DMS53 (cell line): Measurements from ENCODE around the gene LPCAT2.

Experiments used
- DNase-seq: peaks from one replicate; lab custom pipeline; 2025; lab: John Stamatoyannopoulos, UW

The LPCAT2 gene

DNA sequence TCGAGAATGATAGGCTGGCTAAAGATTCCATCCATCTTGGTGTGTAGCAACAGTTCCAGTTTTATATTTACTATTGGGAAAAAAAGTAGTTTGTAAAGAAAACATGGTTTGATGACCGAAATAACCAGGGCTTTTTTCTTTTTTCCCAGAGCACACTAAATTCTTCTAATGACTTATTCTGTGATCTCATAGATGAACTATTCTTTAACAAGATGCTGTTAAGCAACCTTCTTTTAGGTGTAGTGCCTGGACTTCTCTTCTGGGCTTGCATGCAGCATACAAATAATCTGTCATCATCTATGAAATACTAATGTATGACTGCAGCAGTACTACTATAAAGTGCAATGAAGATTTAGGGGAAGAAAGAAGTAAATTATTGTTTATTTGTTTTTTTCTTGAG, 46.6 kb downstream of the LPCAT2 start:
- no peak for DNase-seq

DNA sequence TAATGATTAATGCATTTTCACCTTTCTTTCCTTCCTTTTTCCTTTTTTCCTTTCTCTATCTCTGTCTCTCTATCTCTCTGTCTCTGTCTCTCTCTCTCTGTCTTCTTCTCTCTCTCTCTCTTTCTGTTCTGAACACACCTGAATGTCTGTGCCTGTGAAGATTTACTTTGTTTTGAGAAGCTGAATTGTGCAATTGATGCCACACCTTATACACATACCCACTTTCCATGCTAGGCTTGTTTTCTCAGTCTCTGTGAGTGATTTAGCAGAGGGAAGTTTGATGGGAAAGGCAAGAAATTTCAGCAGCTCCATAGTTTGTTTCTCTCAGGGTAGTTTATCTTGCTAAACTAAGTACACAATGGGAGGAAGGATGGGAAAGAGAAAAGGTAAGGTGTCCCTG, 48.3 kb downstream of the LPCAT2 start:
- no peak for DNase-seq

DNA sequence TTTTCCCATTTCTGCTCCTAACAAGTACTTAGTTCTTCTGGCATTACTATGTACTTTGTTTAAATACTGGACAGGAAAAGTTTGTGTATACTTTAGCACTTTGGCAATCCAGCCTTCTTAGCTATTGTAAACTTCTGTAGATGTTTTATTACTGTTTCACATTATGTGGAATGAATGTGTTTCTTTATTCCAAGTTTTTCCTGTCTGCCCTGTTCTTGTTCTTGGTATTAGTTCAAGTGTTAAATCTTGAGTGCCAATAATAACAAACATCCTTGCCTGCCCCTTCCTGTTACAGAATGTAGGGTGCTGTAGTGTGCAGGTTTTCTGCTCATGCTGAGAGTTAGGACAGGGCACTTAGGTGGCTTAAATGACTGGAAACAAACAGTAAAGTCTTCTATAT, 50.4 kb downstream of the LPCAT2 start:
- DNase-seq: no peak

DNA sequence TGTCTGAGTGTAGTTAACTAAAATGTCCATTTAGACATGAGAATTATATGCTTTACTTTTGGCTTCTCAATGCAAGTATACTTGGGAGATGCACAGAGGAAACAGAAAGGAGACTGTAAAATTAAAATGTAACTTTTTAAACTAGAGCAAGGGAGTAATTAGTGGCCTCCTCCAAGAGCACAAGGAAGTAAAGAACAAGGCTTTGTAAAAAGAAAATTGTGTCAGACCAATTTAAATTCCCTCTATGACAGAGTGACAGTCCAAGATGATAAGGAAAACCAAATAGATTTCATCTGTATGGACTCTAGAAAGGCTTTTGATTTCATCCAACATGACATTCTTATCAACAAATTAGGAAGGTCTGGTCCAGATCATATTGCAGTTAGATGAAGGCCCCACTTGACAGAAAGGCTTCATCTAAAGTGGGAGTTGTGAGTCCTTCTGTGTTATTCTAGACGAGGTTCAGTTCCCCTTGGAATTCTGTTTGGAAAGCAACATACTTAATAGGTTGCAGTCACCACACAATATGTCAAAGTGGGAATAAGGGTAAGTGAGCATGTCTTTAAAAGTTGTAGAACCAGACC, 51.2 kb downstream of the LPCAT2 start:
- no peak for DNase-seq

DNA sequence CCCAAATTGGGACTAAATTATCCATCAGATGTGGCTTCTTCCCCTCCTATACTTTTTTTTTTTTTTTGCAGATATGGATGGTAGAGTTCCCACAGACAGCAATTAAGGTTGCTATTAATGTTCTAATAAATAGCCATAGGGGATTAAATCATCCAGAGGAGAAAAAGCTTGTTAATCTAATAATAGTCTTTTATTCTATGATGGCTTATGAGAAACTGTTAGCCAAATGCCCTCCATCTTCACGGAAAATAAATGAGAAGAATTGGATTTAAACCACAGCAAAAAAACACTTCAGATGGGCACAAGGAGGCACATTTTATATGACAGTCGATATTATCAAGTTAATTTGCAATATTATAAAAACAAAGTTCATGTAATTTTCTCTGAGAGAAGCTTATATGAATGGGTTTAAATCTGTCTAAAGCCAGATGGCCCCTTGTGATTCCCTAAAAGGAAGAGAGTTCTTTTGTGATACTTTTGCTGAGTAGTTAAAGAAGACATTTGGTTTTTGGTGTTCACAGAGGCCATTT, 52.5 kb downstream of the LPCAT2 start:
- DNase-seq: no peak

DNA sequence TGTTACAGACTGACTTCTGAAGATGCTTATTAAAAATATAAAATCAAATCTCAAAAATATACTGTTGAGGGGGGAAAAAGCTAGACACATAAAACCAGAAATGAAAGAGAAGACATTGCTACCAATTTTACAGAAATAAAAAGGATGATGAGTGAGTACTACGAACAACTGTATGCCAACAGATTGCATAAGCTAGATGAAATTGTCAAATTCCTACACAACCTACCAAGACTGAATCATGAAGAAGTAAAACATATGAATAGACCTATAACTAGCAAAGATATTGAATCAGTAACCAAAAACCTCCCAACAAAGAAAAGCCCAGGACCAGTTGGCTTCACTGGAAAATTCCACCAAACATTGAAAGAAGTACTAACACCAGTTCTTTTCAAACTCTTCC, 54.1 kb downstream of the LPCAT2 start:
- DNase-seq: no peak

DNA sequence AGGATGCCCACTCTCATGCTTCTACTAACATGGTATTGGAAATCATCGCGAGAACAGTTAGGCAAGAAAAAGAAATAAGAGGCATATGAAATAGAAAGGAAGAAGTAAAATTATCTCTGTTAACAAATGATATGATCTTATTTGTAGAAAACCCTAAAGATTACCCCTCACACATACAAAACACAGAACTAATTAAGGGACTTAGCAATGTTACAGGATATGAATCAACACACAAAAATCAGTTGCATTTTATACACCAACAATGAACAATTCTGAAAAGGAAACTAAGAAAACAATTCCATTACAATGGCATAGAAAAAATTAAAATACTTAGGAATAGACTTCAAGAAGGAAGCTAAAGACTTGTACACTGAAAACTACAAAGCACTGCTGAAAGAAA, 54.9 kb downstream of the LPCAT2 start:
- no peak for DNase-seq

DNA sequence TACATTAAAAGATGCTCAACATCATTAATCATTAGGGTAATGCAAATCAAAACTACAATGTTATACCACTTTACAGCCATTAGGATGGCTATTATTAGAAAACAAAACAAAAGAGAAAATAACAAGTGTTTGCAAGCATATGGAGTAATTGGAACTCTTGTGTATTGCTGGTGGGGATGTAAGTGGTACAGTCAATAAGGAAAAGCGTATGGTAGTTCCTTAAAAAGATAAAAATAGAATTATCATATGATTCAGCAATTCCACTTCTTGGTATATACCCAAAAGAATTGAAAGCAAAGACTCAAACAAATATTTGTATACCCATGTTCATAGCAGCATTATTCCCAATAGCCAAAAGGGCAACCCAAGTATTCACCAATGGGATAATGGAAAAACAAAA, 56.2 kb downstream of the LPCAT2 start:
- DNase-seq: no peak

DNA sequence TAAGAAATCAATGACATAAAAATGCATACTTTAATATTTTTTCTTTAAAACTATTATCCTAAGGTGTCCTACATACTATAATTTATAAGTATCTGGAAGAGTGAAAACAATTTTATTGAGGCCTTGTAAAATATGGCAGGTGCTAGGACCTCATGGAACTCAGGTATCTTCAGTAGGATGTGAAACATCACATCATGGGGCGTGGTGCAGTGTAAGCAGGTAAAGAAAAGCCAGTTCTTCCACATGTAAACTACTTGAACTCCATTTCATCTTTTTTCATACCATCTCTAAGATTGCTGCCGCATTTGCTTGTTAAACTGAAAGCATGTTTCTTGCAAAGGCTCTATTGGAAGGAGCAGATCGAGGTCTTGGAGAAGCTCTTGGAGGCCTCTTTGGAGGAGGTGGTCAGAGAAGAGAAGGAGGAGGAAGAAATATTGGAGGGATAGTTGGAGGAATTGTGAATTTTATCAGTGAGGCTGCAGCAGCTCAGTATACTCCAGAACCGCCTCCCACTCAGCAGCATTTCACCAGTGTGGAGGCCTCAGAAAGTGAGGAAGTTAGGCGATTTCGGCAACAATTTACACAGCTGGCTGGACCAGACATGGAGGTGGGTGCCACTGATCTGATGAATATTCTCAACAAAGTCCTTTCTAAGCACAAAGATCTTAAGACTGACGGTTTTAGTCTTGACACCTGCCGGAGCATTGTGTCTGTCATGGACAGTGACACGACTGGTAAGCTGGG, 57.7 kb downstream of the LPCAT2 start, which contains the start of gene CAPNS2:
Gene CAPNS2 (plus strand): TSS at position 253 of the 744 bp plus-strand sequence. CDS start 73 bp downstream, at position 326.
- DNase-seq: no peak

DNA sequence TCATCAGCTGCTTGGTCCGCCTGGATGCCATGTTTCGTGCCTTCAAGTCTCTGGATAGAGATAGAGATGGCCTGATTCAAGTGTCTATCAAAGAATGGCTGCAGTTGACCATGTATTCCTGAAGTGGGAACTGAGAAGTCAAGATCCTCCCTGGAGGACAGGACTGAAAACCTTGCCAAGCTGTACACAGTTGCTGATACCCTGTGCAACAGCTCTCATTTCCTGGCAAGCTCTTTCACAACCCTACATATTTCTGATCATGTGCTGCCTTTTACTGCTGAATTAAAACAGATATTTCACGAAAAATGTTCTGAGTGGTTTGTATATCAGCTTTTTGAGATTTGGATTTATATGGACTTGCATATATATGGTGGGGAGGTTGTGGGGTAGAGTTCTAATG, 58.5 kb downstream of the LPCAT2 start:
- no peak for DNase-seq

DNA sequence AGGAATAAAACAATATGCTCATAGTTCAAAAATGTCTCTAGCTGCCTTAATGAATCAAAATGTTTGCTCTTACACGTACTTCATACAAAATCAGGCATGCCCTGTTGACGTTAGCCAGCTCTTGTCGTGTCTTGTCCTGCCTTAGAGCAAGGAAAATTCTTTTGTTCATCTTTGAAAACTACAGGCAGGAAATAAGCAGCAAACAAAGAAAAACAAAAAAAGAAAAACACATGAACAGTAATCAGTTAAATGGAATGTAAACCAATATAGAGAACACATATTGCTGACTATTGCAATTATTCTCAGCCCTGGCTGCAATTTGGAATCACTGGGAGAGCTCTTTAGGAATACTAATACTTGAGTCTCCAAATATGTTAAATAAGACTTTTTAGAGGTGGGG, 59.3 kb downstream of the LPCAT2 start:
- DNase-seq: no peak

DNA sequence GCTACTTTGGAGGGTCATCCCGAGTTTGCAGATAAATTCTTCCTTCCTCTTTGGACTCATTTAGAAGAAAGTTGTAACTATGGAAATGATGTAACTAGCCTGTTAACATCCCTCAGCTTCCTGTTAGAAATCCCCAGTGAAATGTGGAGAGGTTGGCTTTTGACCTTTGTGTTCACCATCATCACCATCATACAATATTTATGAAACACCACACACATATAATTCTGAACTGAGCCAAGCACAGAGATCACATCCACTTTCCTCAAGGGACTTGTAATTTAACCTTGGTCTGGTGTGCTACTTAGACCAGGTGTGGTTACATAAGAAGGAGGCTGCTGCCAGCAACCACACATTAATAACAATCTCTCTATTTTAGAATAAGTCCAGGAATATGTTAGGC, 60.2 kb downstream of the LPCAT2 start:
- no peak for DNase-seq

DNA sequence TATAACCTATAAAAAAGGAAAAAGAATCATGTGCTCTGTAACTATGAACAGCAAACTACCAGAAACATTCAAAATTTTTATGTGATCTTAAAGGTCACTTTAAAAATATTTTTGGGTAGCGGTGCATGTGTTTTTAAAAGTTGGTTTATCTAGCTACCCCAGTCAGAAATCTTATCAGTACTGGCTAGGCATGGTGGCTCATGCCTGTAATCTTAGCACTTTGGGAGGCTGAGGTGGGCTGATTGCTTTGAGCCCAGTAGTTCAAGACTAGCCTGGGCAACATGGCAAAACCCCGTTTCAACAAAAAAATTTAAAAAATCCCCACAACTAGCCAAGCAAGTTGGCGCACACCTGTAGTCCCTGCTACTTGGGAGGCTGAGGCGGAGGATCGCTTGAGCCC, 61.3 kb downstream of the LPCAT2 start:
- DNase-seq: no peak

DNA sequence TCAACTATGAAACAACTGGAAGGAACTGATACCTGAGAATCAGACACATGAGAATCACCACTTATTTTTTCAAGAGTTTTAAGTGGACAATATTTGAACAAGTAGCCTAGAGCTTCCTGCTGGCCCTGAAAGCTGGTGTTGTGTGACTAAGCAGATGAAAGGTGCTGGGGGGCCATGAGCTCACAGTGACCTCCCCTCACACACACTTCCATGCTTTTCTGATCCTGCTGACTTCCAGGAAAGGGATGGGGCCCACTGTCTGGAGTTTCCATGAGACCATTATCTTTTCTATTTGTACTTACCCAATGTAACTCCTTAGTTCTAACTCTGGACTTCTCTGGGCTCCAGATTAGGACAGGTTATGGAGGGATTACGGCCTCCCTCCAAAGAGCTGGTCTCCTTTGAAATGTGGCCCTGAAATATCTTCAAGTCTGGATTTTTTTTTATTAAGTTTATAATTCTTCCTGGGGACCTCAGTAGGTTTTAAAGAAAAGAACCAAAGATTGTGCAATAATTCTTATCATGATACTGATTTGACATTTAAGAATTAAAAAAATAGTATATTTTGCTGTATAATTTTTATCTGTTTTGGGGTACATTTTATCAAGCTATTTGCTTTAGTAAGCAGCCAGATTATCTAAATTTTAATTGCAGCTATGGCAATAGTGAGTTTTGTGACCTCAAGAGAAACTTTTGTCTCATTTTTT, 62.5 kb downstream of the LPCAT2 start:
- DNase-seq: peak; percentile 31

DNA sequence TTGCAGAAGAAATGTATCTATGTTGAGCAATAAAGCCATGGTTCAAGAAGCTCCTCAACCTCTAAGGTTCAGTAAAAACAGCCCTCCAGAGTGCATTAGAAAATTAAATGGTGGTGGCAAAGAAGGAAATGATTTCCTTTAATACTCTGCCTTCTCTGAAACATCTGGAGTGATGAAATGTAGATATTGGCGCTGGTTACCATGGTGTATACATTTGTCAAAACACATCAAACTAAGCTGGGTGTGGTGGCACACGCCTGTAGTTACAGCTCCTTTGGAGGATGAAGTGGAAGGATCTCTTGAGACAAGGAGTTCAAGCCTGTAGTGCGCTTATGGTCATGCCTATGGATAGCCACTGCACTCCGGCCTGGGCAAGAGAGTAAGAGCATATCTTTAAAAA, 63.6 kb downstream of the LPCAT2 start:
- DNase-seq: no peak

DNA sequence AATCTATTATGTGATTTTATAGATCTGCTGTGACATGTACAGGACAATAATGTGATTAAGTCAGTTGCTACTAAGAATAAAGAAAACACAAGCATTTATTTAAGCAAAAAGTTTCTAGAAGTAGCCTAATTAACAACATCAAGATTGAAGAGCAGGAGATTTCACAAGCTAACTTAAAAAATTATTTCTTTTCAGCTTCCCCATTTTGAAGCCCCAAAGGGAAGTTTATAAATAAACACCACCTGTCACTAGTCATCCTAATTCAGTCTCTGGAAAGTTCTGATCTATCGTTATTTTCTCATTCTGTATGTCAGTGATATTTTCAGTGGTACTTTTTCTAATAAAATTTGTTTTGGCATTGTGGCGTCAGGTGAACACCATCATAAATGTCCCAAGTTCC, 65.9 kb downstream of the LPCAT2 start:
- no peak for DNase-seq

DNA sequence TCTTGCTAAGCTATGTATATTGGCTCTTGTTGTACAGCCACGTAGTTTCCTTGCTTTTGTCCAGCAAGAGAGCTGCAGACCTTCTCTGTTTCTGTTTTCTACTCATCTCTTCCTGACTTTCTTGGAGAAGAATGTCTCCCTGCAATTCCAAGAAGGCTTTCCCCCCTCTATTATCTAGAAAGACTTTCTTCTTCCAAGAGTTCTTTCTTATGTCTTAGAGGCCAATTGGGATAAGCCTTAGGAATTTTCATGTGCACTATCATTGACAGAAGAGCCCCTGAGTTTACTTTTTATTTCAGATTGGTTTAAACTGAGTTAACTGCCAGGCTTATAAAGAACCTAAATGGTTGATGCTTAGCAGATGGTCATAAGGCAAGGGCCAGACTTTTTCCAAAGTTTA, 66.6 kb downstream of the LPCAT2 start:
- no peak for DNase-seq

DNA sequence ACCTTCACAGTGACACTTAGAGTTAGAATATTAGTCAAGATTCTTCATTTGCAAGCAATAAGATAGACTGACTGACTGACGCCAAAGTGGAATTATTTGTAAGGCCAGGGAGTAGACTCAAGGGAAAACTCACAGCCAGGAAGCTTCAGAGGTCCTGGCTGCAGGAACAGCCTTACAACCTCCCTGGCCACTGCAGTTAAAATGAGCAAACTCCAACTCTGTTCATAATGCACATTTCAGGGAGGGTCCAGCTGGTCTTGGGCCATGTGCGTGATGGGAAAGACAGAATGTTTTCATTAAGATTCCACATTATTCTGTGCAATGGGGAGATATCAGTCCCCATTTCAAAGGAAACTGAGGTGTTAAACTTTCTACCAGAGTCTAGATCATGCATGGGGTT, 67.5 kb downstream of the LPCAT2 start:
- no peak for DNase-seq

DNA sequence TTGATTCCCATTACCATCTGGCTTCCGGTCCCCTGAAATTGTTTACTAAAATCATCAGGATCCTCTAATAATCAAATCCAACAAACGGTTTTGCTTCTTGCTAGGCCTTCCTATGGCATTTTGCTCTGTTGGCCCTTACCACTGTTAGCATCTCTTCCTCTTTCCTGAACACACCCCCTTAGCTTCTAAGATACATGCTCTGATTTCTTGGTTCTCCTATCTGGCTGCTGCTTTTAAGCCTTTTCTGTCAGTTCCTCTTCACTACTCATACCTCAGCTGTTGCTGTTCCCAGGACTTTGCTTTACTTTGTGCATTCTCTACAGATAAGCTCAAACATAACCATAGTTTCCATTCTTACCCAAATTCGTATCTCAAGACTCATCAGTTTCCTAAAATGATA, 69.0 kb downstream of the LPCAT2 start:
- DNase-seq: no peak

DNA sequence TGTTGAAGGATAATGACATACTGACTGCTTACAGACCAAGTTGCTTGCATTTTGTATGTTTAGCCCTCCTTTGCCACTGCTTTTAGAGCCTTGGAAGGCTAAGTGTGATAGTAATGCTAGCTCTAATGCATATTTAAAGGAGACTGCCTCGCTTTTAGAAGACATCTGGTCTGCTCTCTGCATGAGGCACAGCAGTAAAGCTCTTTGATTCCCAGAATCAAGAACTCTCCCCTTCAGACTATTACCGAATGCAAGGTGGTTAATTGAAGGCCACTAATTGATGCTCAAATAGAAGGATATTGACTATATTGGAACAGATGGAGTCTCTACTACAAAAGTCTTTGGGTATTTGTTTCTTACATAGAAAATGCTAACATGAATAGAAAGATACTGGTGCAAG, 76.8 kb downstream of the LPCAT2 start:
- DNase-seq: no peak

DNA sequence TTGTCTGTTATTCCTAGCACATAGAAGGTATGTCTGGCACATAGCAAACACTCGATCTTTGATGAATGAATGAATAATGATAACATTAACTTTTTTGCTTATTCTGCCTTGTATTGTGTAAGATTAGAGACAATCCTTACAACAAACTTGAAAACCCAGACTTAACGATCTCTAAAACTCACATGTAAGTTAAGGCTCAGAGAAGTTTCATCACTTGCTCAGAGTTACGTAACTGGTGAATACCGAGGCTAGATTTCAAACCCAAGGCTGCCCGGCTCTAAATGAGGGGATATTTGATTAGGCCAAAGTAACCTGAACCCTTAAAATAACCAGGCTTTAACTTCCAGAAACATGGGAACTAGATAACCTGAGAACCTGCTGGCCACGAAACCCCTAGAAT, 79.9 kb downstream of the LPCAT2 start:
- DNase-seq: no peak

DNA sequence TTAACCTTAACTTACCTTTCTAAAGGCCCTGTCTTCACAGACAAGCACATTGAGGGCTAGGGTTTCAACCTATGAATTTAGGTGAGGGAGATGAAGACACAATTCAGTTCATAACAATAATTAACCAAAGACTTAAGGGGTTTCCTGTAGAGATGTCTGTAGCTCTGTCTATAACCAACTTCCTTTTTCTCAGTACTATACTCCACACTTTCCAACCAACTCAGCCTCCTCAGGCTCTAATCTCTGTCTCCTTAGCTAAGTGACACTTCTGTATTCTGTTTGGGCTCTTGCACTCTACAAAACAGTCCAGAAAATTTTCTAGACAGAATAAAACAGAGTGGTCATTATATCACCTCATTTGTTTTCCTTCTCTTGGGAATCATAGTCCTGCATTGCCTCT, 83.4 kb downstream of the LPCAT2 start:
- DNase-seq: no peak

DNA sequence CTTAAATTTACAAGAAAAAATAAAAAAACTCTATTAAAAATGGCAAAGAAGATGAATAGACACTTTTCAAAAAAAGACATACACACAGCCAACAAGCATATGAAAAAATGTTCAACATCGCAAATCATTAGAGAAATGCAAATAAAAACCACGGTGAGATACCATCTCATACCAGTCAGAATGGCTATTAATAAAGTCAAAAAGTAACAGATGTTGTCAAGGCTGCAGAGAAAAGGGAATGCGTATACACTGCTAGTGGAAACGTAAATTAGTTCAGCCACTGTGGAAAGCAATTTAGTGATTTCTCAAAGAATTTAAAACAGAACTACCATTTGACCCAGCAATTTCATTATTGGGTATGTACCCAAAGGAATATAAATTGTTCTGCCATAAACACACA, 89.1 kb downstream of the LPCAT2 start:
- no peak for DNase-seq
